AG10803 (cell line): Measurements from ENCODE around the gene ADARB1.

Experiments used
- DNase-seq: peaks from one replicate; pipeline ENCODE4 v3.0.0; 2010; ENCODE audit warnings: low read depth
- H3K4me3 ChIP-seq: 2 replicates; pipeline ENCODE4 v1.5.1; 2011; ENCODE audit warnings: mild to moderate bottlenecking, low read length, control low read depth
- TF ChIP-seq, protein P1 (sequence below): conservative IDR thresholded peaks from 2 replicates; pipeline ENCODE4 v1.5.1; 2011; ENCODE audit warnings: mild to moderate bottlenecking, low read length, control low read depth, inconsistent platforms

ADARB1 gene

DNA sequence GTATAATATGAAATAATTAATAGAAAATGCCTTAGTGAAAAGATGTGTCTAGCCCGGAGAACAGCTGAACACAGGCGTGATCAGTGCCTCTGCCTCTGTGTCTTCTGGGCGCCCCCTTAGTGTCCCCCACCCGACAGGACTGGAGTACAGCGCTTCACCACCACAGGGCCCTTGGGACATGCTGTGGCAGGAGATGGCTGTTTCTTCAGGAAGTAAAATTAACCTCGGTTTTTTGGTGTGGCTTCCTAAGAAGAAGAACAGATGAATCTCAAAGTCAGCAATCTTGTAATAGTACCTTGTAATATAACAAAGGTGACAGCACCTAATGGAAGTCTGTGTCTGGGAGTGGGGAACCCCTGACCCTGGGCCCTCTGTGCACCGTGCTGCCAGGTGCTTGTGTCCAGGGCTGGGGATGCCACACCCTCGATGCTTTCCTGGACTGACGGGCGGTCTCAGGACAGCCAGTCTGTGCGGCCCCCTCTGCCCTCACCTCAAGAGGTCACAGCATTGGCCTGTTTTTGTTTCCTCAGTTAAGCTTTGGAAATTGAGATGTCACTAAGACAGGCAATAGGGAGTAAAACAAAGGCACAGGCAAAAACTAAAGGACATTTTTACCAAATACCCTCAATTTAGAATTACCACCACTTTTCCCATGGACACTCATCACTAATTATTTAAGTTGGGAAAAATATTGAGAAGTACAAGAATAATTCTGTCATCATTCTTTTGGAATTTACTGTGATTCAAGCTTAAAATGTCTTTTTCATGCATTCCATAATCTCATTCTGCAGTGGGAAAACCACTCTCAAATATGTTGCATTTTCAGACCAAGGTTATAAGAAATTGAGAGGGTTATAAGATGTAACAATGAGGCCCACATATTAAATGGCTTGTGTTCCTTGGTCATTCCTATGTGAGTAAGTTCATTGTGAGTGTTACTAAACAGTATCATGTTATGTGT is 79.3 kb downstream of the ADARB1 start:
- peak; percentile 80 for DNase-seq
- H3K4me3 ChIP-seq, result no peak overlapping the region
- TF ChIP-seq, protein P1, sequence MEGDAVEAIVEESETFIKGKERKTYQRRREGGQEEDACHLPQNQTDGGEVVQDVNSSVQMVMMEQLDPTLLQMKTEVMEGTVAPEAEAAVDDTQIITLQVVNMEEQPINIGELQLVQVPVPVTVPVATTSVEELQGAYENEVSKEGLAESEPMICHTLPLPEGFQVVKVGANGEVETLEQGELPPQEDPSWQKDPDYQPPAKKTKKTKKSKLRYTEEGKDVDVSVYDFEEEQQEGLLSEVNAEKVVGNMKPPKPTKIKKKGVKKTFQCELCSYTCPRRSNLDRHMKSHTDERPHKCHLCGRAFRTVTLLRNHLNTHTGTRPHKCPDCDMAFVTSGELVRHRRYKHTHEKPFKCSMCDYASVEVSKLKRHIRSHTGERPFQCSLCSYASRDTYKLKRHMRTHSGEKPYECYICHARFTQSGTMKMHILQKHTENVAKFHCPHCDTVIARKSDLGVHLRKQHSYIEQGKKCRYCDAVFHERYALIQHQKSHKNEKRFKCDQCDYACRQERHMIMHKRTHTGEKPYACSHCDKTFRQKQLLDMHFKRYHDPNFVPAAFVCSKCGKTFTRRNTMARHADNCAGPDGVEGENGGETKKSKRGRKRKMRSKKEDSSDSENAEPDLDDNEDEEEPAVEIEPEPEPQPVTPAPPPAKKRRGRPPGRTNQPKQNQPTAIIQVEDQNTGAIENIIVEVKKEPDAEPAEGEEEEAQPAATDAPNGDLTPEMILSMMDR, result no peak

DNA sequence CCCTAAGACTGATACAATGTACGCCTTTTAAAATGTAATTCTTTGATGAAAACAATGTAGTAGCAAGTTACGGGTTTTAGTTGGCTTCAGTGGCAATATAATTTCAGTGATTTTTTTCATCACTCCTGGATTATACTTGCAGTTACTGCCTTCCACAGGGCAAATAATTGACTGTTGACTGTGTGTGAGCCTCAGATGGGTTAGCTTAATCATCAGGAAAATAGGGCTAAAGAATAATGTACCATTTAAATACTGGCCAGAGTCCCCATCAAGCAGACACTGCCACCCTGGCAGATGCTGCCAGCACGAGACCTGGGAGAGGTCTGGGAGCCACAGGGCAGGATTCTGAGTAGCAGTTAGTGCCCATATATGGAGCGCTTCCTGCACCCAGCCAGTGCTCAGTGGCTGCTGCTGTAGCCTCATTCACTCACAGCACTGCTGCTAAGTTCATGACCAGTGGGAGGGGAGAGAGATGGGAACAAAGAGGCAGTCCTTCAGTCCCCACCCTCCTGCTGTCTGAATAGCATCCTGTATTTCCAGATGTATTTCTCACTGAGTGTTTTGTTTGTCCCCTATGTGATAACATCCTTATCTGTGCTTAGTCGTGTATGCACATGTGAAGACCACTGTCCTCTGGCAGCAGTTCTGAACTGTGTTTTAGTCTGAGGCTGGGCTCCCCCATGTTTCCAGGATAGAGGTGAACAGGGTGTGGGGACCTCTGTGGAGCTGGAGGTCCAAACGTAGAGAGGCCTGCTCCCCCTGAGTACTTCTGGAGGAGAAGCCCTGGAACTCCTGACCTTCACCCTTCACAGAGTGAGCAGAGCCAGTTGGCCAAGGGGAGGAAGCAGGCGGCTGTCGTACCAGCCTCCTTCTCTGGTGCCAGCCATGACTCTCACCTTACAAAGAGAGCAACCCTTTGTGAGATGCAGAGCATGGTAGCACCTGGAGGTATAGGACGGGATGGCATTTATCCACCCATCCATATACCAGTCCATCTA is 80.4 kb downstream of the ADARB1 start:
- TF ChIP-seq, protein P1, result no peak
- DNase-seq, result peak; percentile 74
- no peak overlapping the region for H3K4me3 ChIP-seq

DNA sequence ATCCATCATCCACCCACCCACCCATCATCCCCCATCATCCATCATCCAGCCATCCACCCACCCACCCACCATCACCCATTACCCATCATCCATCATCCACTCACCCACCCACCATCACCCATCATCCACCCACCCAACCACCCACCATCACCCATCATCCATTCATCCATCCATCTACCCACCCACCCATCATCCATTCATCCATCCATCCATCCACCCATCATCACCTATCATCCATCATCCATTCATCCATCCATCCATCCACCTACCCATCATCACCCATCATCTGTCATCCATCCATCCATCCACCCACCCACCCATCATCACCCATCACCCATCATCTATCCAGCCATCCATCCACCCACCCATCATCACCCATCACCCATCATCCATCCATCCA is 81.5 kb downstream of the ADARB1 start:
- TF ChIP-seq, protein P1, result no peak
- no peak for DNase-seq

DNA sequence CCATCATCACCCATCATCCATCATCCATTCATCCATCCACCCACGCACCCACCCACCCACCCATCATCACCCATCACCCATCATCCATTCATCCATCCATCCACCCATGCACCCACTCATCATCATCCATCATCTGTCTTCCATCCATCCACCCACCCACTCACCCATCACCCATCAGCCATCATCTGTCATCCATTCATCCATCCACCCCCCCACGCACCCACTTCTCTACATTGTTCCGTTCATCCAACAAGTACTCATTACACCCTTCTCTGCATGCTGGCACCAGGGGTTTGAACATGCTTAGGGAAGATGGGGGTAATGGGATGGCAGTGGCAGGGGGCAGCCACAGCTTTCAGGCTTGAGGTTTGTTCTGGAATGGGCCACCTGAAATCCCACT is 82.1 kb downstream of the ADARB1 start:
- TF ChIP-seq, protein P1, result no peak
- no peak for DNase-seq
- no peak overlapping the region for H3K4me3 ChIP-seq

More for the DNA sequence above, 81.5 kb downstream of the ADARB1 start:
- H3K4me3 ChIP-seq, result no peak overlapping the region

DNA sequence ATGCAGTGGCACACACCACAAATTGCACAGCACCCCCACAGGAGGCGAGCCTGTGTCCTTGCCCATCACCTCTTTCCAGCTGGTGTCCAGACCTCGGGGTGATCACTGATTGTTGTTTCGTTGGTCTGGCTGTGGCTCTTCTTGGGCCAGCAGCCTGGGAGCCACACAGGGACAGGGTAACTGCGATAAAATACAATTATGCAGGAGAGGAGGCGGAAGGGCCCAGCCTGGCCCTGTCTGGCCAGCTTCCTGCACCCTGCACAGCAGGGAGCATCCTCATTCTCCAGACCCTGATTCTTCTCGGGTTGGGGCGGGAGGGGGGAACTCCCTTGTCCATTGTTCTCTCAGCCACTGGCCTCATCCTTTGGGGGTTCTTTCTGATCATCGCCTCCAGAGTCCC is 83.6 kb downstream of the ADARB1 start:
- TF ChIP-seq, protein P1, result no peak

DNA sequence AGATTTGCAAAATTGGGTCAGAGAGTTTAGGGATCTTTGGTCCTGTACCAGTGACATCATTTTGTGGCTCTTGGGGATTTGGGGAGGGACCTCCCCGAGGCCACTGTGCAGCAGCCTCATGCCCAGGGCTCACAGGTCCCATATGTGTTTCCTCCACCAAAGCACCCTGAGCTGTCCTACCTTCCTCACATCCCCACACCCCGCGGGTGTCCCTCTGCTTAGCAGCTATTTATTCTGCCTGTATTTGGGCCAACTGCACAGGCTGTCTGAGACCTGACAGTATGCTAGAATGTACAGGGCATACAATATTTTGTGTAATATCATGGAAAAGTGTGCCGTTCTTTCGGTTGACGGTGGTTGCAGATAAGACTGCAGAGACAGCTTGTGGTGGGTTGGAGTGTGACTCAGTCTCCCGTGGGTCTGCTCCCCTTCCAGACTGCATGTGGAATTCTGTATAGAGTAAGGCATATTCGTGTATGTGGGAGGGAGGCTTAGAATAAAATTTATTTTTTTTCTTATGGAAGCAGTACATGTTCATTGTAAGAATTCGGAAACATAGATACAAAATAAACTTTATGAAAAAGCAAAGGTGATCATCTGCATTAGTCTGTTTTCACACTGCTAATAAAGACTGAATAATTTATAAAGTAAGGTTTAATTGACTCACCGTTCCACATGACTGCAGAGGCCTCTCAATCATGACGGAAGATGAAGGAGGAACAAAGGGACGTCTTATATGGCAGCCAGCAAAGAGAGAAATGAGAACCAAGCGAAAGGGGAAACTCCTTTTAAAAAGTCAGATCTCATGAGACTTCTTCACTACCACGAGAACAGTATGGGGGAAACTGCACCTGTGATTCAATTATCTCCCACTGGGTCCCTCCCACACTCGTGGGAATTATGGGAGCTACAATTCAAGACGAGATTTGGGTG is 84.4 kb downstream of the ADARB1 start:
- no peak for DNase-seq

More for the DNA sequence above, 83.6 kb downstream of the ADARB1 start:
- H3K4me3 ChIP-seq, result no peak overlapping the region
- DNase-seq, result no peak

More for the DNA sequence above, 84.4 kb downstream of the ADARB1 start:
- H3K4me3 ChIP-seq, result no peak overlapping the region
- TF ChIP-seq, protein P1, result no peak
